Fibroblast of villous mesenchyme (primary cell): Measurements from ENCODE around the gene SSH2. TPM values are rescaled to one million over a fixed set of nuclear protein-coding genes. Genes with fewer than 3 reads are reported as not detected.

Experiments
- DNase-seq: peaks from one replicate; pipeline ENCODE4 v3.0.0-alpha.2; 2010; ENCODE audit warnings: low read depth
- H3K4me3 ChIP-seq: 2 replicates; pipeline ENCODE4 v1.5.1; 2011; ENCODE audit warnings: low read depth, mild to moderate bottlenecking, low read length
- total RNA-seq: library from RNA; depleted of rRNA; stranded (reverse); fragments of >200 nt; gene quantifications from 2 replicates; pipeline ENCODE4 v1.2.3, GENCODE V29; 2012
- TF ChIP-seq, protein P1 (sequence below): IDR thresholded peaks from 2 replicates; pipeline ENCODE4 v1.5.1; 2012; ENCODE audit warnings: low read depth, mild to moderate bottlenecking, low read length; ENCODE audit not compliant: insufficient read depth

SSH2 gene
- total RNA-seq, 1 donor, result 19.0 TPM

DNA sequence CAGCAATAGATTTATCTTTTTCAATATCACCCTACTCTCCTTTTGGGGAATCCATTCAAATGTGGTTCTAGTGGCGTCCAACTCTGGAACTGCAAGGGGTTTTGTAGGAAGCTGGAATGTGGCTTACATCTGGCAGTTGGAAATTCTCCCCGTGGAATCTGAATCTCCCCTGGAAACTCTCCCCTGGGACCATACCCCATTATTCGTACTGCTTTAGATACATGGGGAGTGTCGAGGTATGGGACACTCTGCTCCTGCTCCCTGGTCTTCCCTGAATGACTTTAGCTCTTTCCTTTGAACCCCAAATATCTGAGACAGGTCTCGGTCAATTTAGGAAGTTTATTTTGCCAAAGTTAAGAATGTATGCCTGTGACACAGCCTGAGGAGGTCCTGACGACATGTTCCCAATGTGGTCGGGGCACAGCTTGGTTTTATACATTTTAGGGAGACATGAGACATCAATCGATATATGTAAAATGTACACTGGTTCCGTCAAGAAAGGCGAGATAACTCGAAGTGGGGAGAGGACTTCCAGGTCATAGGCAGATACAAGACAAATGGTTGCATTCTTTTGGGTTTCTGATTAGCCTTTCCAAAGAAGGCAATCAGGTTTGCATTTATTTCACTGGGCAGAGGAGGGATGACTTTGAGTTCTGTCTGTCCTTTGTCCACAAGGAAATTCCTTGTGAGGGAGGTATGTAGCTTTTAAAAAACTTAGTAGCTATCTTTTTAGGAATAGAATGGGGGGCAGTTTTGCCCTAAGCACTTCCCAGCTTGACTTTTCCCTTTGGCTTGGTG lies 218.2 kb downstream of the SSH2 start:
- no peak overlapping the region for H3K4me3 ChIP-seq
- no peak for DNase-seq
- TF ChIP-seq, protein P1, sequence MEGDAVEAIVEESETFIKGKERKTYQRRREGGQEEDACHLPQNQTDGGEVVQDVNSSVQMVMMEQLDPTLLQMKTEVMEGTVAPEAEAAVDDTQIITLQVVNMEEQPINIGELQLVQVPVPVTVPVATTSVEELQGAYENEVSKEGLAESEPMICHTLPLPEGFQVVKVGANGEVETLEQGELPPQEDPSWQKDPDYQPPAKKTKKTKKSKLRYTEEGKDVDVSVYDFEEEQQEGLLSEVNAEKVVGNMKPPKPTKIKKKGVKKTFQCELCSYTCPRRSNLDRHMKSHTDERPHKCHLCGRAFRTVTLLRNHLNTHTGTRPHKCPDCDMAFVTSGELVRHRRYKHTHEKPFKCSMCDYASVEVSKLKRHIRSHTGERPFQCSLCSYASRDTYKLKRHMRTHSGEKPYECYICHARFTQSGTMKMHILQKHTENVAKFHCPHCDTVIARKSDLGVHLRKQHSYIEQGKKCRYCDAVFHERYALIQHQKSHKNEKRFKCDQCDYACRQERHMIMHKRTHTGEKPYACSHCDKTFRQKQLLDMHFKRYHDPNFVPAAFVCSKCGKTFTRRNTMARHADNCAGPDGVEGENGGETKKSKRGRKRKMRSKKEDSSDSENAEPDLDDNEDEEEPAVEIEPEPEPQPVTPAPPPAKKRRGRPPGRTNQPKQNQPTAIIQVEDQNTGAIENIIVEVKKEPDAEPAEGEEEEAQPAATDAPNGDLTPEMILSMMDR, result no peak

DNA sequence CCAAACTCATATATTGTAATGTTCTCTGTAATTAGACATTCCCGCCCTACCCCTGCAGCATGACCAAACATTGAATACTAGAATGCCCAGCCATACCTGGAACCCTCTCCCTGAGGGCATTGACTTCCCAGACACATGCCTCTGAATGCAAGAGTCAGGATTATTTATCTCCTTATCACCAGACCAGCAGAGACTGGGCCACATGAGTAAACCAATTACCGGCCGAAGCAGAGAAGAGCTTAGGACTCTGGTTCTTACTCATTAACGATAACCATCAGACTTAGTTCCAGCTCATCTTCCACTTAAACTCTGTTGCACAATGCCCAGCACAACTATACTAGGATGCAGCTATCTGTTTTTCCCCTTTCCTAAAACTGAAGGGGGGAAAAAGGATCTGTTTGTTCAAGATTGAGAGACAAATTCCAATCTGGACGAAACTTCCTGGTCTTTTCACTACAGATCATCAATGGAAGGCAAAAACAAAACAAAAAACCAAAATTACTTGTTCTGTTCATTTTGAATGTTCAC lies 219.1 kb downstream of the SSH2 start:
- no peak overlapping the region for H3K4me3 ChIP-seq
- peak; percentile 95 for DNase-seq
- TF ChIP-seq, protein P1, result no peak

DNA sequence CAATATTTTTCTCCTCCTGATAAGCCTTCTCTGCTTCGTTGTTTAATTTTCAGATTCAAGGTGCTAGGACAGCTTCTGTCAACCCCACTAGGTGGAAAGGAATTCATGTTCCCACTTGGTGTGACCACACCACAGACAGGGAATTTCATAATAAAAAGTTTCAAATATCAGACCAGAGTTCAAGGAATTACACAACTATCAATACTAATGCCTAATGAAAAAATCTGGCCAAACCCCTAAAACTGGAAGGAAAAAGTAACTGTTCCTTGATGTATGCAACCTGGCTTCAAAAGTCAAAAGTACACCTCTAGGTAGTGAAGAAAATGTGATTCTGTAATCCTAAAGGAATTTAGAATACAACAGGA lies 219.5 kb downstream of the SSH2 start:
- no peak overlapping the region for H3K4me3 ChIP-seq
- peak; percentile 62 for DNase-seq
- TF ChIP-seq, protein P1, result no peak

DNA sequence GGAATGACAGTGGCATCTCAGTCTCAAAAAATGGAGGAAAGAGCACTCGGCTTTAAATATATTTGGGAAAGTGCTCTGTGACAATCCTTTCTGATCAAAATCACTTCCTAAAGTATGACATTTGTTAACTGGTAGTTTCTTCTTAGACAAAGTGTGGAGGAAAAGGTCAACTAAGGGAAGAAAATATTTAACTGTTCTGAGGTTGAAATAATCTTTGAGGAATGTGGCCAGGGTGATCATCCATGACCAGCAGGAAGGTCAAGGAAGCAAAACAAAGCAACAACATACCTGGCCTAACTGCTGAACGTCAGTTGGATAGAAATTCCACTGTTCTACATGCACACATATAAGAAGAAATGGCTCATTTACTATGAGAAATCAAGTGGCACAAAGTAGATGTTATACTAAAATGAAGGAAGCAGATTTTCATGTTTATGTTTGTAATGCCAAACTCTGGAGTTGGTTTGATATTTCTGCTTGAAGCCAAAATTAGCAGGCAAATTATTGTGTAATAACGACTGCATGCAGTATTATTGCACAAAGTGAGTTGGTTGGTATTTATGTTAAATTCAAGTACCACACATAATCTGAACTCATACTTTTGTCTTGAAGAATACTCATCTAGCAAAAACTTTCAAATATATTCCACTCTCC lies 220.0 kb downstream of the SSH2 start:
- H3K4me3 ChIP-seq, result no peak overlapping the region
- TF ChIP-seq, protein P1, result no peak
- peak; percentile 67 for DNase-seq

DNA sequence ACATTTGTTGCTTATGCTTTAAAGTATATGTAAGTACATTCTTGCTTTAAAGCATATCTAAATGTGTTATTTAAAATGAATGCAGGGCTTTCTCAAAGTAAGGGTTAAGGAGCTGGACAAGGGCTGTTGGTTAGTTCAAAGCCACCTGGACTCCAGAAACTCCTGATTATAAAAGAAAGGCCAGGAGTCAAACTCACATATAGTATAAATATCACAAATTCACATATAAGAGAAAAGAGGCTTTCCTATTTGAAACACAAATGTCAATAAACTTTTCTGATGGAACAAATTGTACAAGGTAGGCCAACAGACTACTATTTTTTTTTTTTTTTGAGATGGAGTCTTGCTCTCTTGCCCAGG lies 222.8 kb downstream of the SSH2 start:
- no peak overlapping the region for H3K4me3 ChIP-seq
- TF ChIP-seq, protein P1, result no peak
- DNase-seq, result no peak

DNA sequence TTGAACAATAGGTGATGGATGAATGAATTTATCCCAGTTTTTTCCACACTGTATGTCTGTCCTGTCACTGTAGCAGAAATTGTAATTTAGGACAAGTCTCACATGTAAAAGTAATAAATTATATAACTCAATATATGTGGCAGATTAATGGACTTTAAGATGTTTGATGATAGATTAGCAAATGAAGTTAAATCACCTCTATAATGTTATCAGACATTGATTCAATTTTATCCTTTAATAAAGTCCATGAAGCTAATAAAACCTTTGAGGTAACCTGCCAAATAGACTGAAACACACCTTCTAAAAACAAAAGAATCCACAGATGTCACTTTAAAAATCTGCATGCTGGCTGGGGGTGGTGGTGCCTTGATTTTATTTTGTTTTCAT lies 224.0 kb downstream of the SSH2 start:
- DNase-seq, result no peak
- H3K4me3 ChIP-seq, result no peak overlapping the region
- TF ChIP-seq, protein P1, result no peak

DNA sequence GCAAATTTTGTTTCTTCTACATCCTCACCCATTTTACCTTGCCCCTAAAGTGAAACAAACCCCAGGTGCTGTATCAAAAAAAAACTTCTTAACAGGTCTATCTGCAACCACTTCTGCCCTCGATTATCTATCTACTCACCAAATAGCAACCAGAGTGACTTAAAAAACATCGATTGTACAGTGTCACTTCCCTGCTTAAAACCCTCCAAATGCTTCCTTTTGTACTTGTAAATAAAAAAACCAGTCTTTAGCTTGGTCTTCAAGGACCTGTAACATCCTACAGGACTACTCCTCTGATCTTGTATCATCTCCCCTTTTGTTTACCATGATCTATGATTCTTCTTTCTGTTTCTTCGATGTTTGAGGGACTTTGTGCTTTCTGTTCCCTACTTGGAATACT lies 224.6 kb downstream of the SSH2 start:
- no peak for DNase-seq
- H3K4me3 ChIP-seq, result no peak overlapping the region
- TF ChIP-seq, protein P1, result no peak
